Fibroblast of villous mesenchyme (primary cell): ENCODE data around the gene SLC6A7. TPM values are rescaled to one million over a fixed set of nuclear protein-coding genes. Genes with fewer than 3 reads are reported as not detected.

ENCODE experiments used
- DNase-seq: peaks from one replicate; pipeline ENCODE4 v3.0.0-alpha.2; 2010; ENCODE audit warnings: low read depth
- H3K4me3 ChIP-seq: 2 replicates; pipeline ENCODE4 v1.5.1; 2011; ENCODE audit warnings: low read depth, mild to moderate bottlenecking, low read length
- CTCF ChIP-seq: IDR thresholded peaks from 2 replicates; pipeline ENCODE4 v1.5.1; 2012; ENCODE audit warnings: low read depth, mild to moderate bottlenecking, low read length; ENCODE audit not compliant: insufficient read depth
- total RNA-seq: library from RNA; depleted of rRNA; stranded (reverse); fragments of >200 nt; gene quantifications from 2 replicates; pipeline ENCODE4 v1.2.3, GENCODE V29; 2012

SLC6A7 gene
- total RNA-seq, 1 donor, result under 0.01 TPM

GRCh38 chr5:150149618-150150017, 40.2 kb upstream of the SLC6A7 start:
- no peak for TF ChIP-seq CTCF
- no peak for DNase-seq
- H3K4me3 ChIP-seq, result no peak overlapping the region

GRCh38 chr5:150152636-150153462, 37.0 kb upstream of the SLC6A7 start:
- TF ChIP-seq CTCF, result no peak
- DNase-seq, result peak; percentile 89
- H3K4me3 ChIP-seq, result peak overlapping the region; percentile 97

GRCh38 chr5:150153483-150153882, 36.4 kb upstream of the SLC6A7 start:
- peak overlapping the region; percentile 97 for H3K4me3 ChIP-seq
- TF ChIP-seq CTCF, result no peak
- DNase-seq, result no peak

GRCh38 chr5:150153957-150154617, 35.8 kb upstream of the SLC6A7 start:
- peak; percentile 8 for TF ChIP-seq CTCF
- peak; percentile 82 for DNase-seq
- peak overlapping the region; percentile 97 for H3K4me3 ChIP-seq

- DNase-seq, result no peak
- TF ChIP-seq CTCF, result peak; percentile 1
- peak overlapping the region; percentile 97 for H3K4me3 ChIP-seq
These were observed 35.2 kb upstream of the SLC6A7 start for GRCh38 chr5:150154618-150155128.

GRCh38 chr5:150155258-150156026, 34.4 kb upstream of the SLC6A7 start, which contains the start of gene PDGFRB:
Gene PDGFRB (minus strand): TSS chr5:150155845. CDS start chr5:150137047, 18,798 bp downstream.
- H3K4me3 ChIP-seq, result peak within 1 kb of the TSS; percentile 97
- peak; percentile 94 for DNase-seq
- no peak for TF ChIP-seq CTCF
